SK-N-SH (cell line): ENCODE measurements around the gene KRT28. TPM values are rescaled to one million over a fixed set of nuclear protein-coding genes. Genes with fewer than 3 reads are reported as not detected.

Experiments used
- CTCF ChIA-PET: fragments of 300-600, 350-600 bp; formaldehyde crosslinking; extraction: SDS; loops from one replicate; lab custom pipeline; 2021; lab: Yijun Ruan, JAX
- POLR2A ChIA-PET: fragments of 350-600 bp; sonication (Branson Sonifier 250); formaldehyde crosslinking; extraction: SDS; loops from one replicate; lab custom pipeline; 2020; ENCODE audit warnings: antibody characterized with exemption, inconsistent platforms; lab: Yijun Ruan, JAX
- DNase-seq: peaks from one replicate; pipeline ENCODE4 v3.0.0; 2012
- H2AFZ ChIP-seq: fragments of 200-600 bp; sonication (generic); 2 replicates; pipeline ENCODE4 v1.8.1; 2016; ENCODE audit warnings: antibody characterized with exemption, mild to moderate bottlenecking, low read depth
- H3F3A ChIP-seq: fragments of 200-600 bp; sonication (generic); replicated peaks from 2 replicates; pipeline ENCODE3; 2016; ENCODE audit warnings: antibody characterized with exemption, mild to moderate bottlenecking; ENCODE audit not compliant: insufficient read depth
- H3K27ac ChIP-seq, 2 experiments: fragments of 200-500 bp in 1 of 2; fragments of 200-600 bp in 1 of 2; sonication (Bioruptor generic) in 1 of 2; sonication (generic), shearing (Covaris generic) in 1 of 2; 2 replicates each; pipeline versions ENCODE4 v1.5.1 to v1.6.1; 2014 to 2016; ENCODE audit warnings: low read depth in 2 of 2, inconsistent platforms in 1 of 2, low read length in 1 of 2, mild to moderate bottlenecking in 1 of 2, mixed read lengths in 1 of 2
- H3K27me3 ChIP-seq: fragments of 200-600 bp; sonication (generic), shearing (Covaris generic); 2 replicates; pipeline ENCODE4 v1.6.1; 2016; ENCODE audit warnings: mixed run types; ENCODE audit not compliant: insufficient read depth
- H3K36me3 ChIP-seq, 2 experiments: fragments of 200-500 bp in 1 of 2; fragments of 200-600 bp in 1 of 2; sonication (Bioruptor generic) in 1 of 2; sonication (generic) in 1 of 2; replicated peaks in 1 of 2; 2 replicates each; pipeline versions ENCODE3 to v1.5.1; 2014 to 2016; ENCODE audit warnings: low read length in 1 of 2, mild to moderate bottlenecking in 1 of 2; ENCODE audit not compliant: insufficient read depth in 2 of 2, control insufficient read depth in 1 of 2
- H3K4me1 ChIP-seq, 2 experiments: fragments of 200-500 bp in 1 of 2; fragments of 200-600 bp in 1 of 2; sonication (Bioruptor generic) in 1 of 2; sonication (generic), shearing (Covaris generic) in 1 of 2; 2 replicates each; pipeline versions ENCODE4 v1.5.1 to v1.6.1; 2014 to 2016; ENCODE audit warnings: low read depth in 1 of 2, low read length in 1 of 2, mixed run types in 1 of 2; ENCODE audit not compliant: insufficient read depth in 2 of 2, control insufficient read depth in 1 of 2
- H3K4me2 ChIP-seq: fragments of 200-600 bp; sonication (generic), shearing (Covaris generic); 2 replicates; pipeline ENCODE4 v1.6.1; 2017; ENCODE audit warnings: mixed run types
- H3K4me3 ChIP-seq, 2 experiments: fragments of 200-500 bp in 1 of 2; fragments of 200-600 bp in 1 of 2; sonication (Bioruptor generic) in 1 of 2; sonication (generic), shearing (Covaris generic) in 1 of 2; 2 replicates each; pipeline versions ENCODE4 v1.5.1 to v1.8.1; 2014 to 2016; ENCODE audit warnings: low read depth in 2 of 2, inconsistent platforms in 1 of 2, low read length in 1 of 2, mild to moderate bottlenecking in 1 of 2, mixed read lengths in 1 of 2, moderate library complexity in 1 of 2
- H3K79me2 ChIP-seq: fragments of 200-600 bp; sonication (generic); 2 replicates; pipeline ENCODE4 v1.8.1; 2017; ENCODE audit warnings: mild to moderate bottlenecking; ENCODE audit not compliant: insufficient read depth
- H3K9ac ChIP-seq: fragments of 200-600 bp; sonication (generic); 2 replicates; pipeline ENCODE4 v1.6.1; 2017; ENCODE audit warnings: mixed run types
- H3K9me2 ChIP-seq: fragments of 200-600 bp; sonication (generic); 2 replicates; pipeline ENCODE4 v1.6.1; 2017; ENCODE audit warnings: mixed run types
- H3K9me3 ChIP-seq: fragments of 200-600 bp; sonication (generic); 2 replicates; pipeline ENCODE4 v1.6.1; 2017; ENCODE audit warnings: mixed run types, mild to moderate bottlenecking, moderate library complexity
- H4K20me1 ChIP-seq: fragments of 200-600 bp; sonication (generic); 2 replicates; pipeline ENCODE4 v1.6.1; 2017; ENCODE audit warnings: mild to moderate bottlenecking, mixed run types; ENCODE audit not compliant: insufficient read depth
- CHD2 ChIP-seq: fragments of 150-350 bp; IDR thresholded peaks from 2 replicates; pipeline ENCODE4 v1.6.1; 2018; ENCODE audit warnings: low read length; ENCODE audit not compliant: partially characterized antibody
- CTCF ChIP-seq: fragments of 200-600 bp; sonication (generic); IDR thresholded peaks from 2 replicates; pipeline ENCODE4 v1.6.1; 2017; ENCODE audit warnings: antibody characterized with exemption, mild to moderate bottlenecking, moderate library complexity
- EP300 ChIP-seq, 2 experiments: IDR thresholded peaks; 2 replicates each; pipeline versions ENCODE4 v1.4.0 to v1.6.1; 2012; ENCODE audit warnings: borderline replicate concordance in 1 of 2, low read depth in 1 of 2, low read length in 1 of 2
- EZH2phosphoT487 ChIP-seq: fragments of 200-600 bp; sonication (generic); IDR thresholded peaks from 2 replicates; pipeline ENCODE4 v1.6.1; 2017; ENCODE audit warnings: low read depth, mixed run types, mild to moderate bottlenecking, antibody characterized with exemption, moderate library complexity, borderline replicate concordance
- FOXM1 ChIP-seq: IDR thresholded peaks from 2 replicates; pipeline ENCODE4 v1.4.0; 2012; ENCODE audit warnings: low read depth, mild to moderate bottlenecking
- GABPA ChIP-seq: IDR thresholded peaks from 2 replicates; pipeline ENCODE4 v1.4.0; 2012; ENCODE audit warnings: low read depth, mild to moderate bottlenecking
- IRF3 ChIP-seq: fragments of 150-350 bp; IDR thresholded peaks from 2 replicates; pipeline ENCODE4 v1.6.1; 2016; ENCODE audit warnings: mild to moderate bottlenecking, low read depth, low read length
- JUND ChIP-seq: IDR thresholded peaks from 2 replicates; pipeline ENCODE4 v1.4.0; 2012
- MAX ChIP-seq: IDR thresholded peaks from 2 replicates; pipeline ENCODE4 v1.4.0; 2012; ENCODE audit warnings: low read depth
- MXI1 ChIP-seq: IDR thresholded peaks from 2 replicates; pipeline ENCODE4 v1.6.1; 2012; ENCODE audit warnings: mild to moderate bottlenecking, low read depth, low read length, improper control_type of control experiment
- NFIC ChIP-seq: IDR thresholded peaks from 2 replicates; pipeline ENCODE4 v1.4.0; 2012; ENCODE audit warnings: borderline replicate concordance
- NRF1 ChIP-seq: IDR thresholded peaks from 2 replicates; pipeline ENCODE4 v1.6.1; 2012; ENCODE audit warnings: low read depth, mild to moderate bottlenecking, low read length
- RXRA ChIP-seq: IDR thresholded peaks from 2 replicates; pipeline ENCODE4 v1.4.0; 2012; ENCODE audit warnings: low read depth, mild to moderate bottlenecking, borderline replicate concordance
- SIN3A ChIP-seq: IDR thresholded peaks from 2 replicates; pipeline ENCODE4 v1.6.1; 2012; ENCODE audit warnings: low read depth, mild to moderate bottlenecking, low read length, moderate library complexity, borderline replicate concordance
- TAF1 ChIP-seq: IDR thresholded peaks from 2 replicates; pipeline ENCODE4 v1.6.1; 2012; ENCODE audit warnings: low read depth, mild to moderate bottlenecking, low read length, moderate library complexity, borderline replicate concordance
- TCF12 ChIP-seq: IDR thresholded peaks from 2 replicates; pipeline ENCODE4 v1.4.0; 2012
- TEAD4 ChIP-seq: IDR thresholded peaks from 2 replicates; pipeline ENCODE4 v1.4.0; 2012; ENCODE audit warnings: mild to moderate bottlenecking, borderline replicate concordance; ENCODE audit not compliant: insufficient read depth
- USF1 ChIP-seq: IDR thresholded peaks from 2 replicates; pipeline ENCODE4 v1.4.0; 2012; ENCODE audit warnings: low read depth, borderline replicate concordance
- USF2 ChIP-seq: fragments of 150-350 bp; IDR thresholded peaks from 2 replicates; pipeline ENCODE4 v1.6.1; 2017; ENCODE audit warnings: antibody characterized with exemption, low read length, low read depth, borderline replicate concordance
- ZBTB33 ChIP-seq: IDR thresholded peaks from 2 replicates; pipeline ENCODE4 v1.4.0; 2012; ENCODE audit warnings: low read depth, borderline replicate concordance
- WGBS: methylation state at CpG from one replicate; pipeline ENCODE4 v1.1.6; 2017; ENCODE audit warnings: low lambda C conversion rate; 5-methylcytosine and 5-hydroxymethylcytosine counted together
- polyA plus RNA-seq, 3 experiments: library from polyadenylated mRNA; depleted of rRNA; stranded (reverse); fragments of >200 nt; gene quantifications; 2 replicates each; pipeline ENCODE4 v1.2.3, GENCODE V29; 2012

KRT28 gene
- polyA plus RNA-seq, 1 of the 3 experiments (the other 2 are of a cell fraction) = not detected

GRCh38 chr17:40796846-40797245 is 2.9 kb downstream of the KRT28 start:
- ChIA-PET CTCF (interaction anchor here (0.7 to 2.6 kb wide), 5 partner anchors 169 to 870 kb away, joined by 3 to 9 read pairs (median 3); no protein-coding TSS in a partner anchor), POLR2A (interaction anchor here (0.6 kb wide), 1 partner anchor 951 kb away, joined by 7 read pairs; no protein-coding TSS in a partner anchor)
- H4K20me1 ChIP-seq = no peaks in the 10 kb centered on the region
- H3K79me2 ChIP-seq = no peaks in the 10 kb centered on the region
- TF ChIP-seq TEAD4 = no peak
- TF ChIP-seq MAX = no peak
- no peak for TF ChIP-seq TCF12
- no peak for TF ChIP-seq FOXM1
- no peak for TF ChIP-seq IRF3
- TF ChIP-seq SIN3A = no peak
- no peak for TF ChIP-seq ZBTB33
- no peak for TF ChIP-seq CTCF
- no peak for TF ChIP-seq JUND
- TF ChIP-seq USF2 = no peak
- TF ChIP-seq NFIC = no peak
- TF ChIP-seq EP300 (IDR thresholded peaks at IDR 0.05; ENCODE audit: borderline replicate concordance in 1 of 2, low read depth in 1 of 2, low read length in 1 of 2) = no peak
- TF ChIP-seq GABPA = no peak
- TF ChIP-seq EZH2phosphoT487 = no peak
- TF ChIP-seq RXRA = no peak
- TF ChIP-seq USF1 = no peak
- no peak for TF ChIP-seq TAF1
- TF ChIP-seq NRF1 = no peak
- TF ChIP-seq MXI1 = no peak
- no peak for TF ChIP-seq CHD2
- no peaks in the 10 kb centered on the region for H3K9me3 ChIP-seq
- H2AFZ ChIP-seq = no peak overlapping the region
- H3K27ac ChIP-seq = no peak overlapping the region
- H3K4me2 ChIP-seq = no peak overlapping the region
- H3K9me2 ChIP-seq = no peaks in the 10 kb centered on the region
- H3F3A ChIP-seq = no peaks in the 10 kb centered on the region
- WGBS = 61% methylated on average over 8 of the region's 27 CpGs
- no peak for DNase-seq
- no peaks in the 10 kb centered on the region for H3K4me1 ChIP-seq
- H3K36me3 ChIP-seq = no peaks in the 10 kb centered on the region
- H3K9ac ChIP-seq = no peak overlapping the region
- H3K4me3 ChIP-seq = no peak overlapping the region
- H3K27me3 ChIP-seq = peaks cover 68% of the 10 kb centered on the region
